ENCODE data around the gene NAA25. TPM values are rescaled to one million over a fixed set of nuclear protein-coding genes. Genes with fewer than 3 reads are reported as not detected.
A peak's percentile ranks its signal among the peaks of the same experiment; 100 is the strongest.
"Not testable (repeated sequence)": the region's sequence is repeated elsewhere in the genome, so short reads cannot be mapped to it uniquely, and the experiment has no call there.

The NAA25 gene
- total RNA-seq, 3 donors from 2014 or later: 16.8 to 29.2 (median 17.9) TPM

DNA sequence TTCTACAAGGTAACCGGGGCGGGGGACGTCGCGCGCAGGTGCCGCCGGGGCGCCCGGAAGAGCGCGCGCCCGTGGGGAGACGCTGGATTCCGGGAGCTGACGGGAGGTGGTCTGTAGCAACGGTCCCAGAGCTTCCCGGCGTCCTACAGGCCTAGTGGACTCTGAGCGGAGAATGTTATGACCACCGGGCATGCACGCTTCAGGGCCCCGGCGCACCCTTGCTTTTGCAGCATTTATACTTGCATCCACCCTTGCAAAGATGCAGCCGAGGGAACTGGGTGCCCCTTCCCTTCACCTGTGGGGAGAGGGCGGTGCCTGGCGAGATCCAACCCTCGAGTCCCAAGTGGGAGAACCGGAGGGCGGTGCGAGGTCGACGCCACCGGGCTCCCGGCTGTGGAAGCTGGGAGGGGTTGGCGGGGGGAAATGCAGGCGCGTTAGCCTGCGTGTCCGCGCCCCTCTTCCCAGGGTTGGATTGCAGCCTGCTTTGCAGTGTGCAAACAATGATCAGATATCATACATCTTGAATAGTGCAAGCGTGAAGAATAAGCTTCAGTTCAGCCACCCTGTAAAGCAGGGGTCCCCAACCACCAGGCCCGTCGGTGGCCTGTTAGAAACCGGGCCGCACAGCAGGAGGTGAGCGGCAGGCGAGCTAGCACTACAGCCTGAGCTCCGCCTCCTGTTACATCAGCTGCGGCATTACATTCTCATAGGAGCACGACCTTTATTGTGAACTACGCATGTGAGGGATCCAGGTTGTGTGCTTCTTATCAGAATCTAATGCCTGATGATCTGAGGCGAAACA lies 94.8 kb downstream of the NAA25 start:
- ATAC-seq: peak; percentile 63
- peak overlapping the region; percentile 92 for H3K4me3 ChIP-seq
- peaks cover 22% of the 10 kb centered on the region for H3K4me1 ChIP-seq (ENCODE audit: low read depth)
- no peaks in the 10 kb centered on the region for H3K36me3 ChIP-seq (ENCODE audit: low read depth)
- peak; percentile 75 to 85 (median 75) for DNase-seq
- TF ChIP-seq, protein P1, sequence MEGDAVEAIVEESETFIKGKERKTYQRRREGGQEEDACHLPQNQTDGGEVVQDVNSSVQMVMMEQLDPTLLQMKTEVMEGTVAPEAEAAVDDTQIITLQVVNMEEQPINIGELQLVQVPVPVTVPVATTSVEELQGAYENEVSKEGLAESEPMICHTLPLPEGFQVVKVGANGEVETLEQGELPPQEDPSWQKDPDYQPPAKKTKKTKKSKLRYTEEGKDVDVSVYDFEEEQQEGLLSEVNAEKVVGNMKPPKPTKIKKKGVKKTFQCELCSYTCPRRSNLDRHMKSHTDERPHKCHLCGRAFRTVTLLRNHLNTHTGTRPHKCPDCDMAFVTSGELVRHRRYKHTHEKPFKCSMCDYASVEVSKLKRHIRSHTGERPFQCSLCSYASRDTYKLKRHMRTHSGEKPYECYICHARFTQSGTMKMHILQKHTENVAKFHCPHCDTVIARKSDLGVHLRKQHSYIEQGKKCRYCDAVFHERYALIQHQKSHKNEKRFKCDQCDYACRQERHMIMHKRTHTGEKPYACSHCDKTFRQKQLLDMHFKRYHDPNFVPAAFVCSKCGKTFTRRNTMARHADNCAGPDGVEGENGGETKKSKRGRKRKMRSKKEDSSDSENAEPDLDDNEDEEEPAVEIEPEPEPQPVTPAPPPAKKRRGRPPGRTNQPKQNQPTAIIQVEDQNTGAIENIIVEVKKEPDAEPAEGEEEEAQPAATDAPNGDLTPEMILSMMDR (IDR thresholded peaks at IDR 0.05): no peak
- intact Hi-C loops (cut with DNase I, micrococcal nuclease): no loop called here
- H3K9me3 ChIP-seq: no peaks in the 10 kb centered on the region

DNA sequence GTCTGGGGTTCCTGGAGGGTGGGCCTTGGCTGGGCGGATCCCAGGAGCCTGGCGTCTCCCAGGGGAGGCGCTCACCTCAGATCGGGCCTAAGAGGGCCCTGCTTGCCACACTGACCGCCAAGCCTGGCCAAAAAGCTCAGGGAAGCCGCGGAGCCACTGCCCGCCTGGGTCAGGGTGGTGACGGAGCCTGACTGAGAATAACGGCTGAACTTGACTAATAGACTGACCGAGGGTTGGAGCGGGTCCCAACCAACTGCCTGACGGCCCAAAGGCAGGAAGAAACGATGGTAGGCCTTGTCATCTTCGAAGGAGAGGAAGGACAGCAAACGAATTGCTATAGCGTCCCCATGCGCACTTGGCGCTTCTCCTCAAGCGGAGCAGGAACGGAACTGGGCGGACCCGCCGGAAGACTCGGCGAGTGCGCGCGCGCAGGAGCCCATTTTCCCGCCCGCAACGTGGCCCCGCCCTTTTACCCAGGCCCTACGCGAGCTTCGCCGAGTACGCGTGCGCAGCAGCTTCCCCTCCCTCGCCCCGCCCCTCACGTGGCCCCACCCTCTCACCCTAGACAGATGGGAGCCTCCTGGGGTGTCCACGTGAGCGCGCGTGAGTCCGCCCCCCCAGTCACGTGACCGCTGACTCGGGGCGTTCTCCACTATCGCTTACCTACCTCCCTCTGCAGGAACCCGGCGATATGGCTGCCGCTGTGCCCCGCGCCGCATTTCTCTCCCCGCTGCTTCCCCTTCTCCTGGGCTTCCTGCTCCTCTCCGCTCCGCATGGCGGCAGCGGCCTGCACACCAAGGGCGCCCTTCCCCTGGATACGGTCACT lies 95.6 kb downstream of the NAA25 start, which contains the start of the genes ERP29 and TMEM116:
Gene ERP29, plus strand, starts transcription at position 652 of the 826 bp plus-strand sequence. Its CDS starts 40 bp downstream, at position 692.
Gene TMEM116, minus strand, starts transcription at position 391 of the 826 bp plus-strand sequence. CDS start 7,895 bp downstream, outside the sequence.
- intact Hi-C loops (cut with DNase I, micrococcal nuclease): no loop called here
- peak; percentile 89 for ATAC-seq
- Histone ChIP-seq H3K9me3 (no peaks in the 10 kb centered on the region), H3K36me3 (ENCODE audit: low read depth) (no peaks in the 10 kb centered on the region), H3K4me1 (ENCODE audit: low read depth) (peaks cover 25% of the 10 kb centered on the region), H3K4me3 (peak within 1 kb of the TSS; percentile 92)
- peak; percentile 100 for DNase-seq
- TF ChIP-seq, protein P1 (IDR thresholded peaks at IDR 0.05): peak; percentile 54

DNA sequence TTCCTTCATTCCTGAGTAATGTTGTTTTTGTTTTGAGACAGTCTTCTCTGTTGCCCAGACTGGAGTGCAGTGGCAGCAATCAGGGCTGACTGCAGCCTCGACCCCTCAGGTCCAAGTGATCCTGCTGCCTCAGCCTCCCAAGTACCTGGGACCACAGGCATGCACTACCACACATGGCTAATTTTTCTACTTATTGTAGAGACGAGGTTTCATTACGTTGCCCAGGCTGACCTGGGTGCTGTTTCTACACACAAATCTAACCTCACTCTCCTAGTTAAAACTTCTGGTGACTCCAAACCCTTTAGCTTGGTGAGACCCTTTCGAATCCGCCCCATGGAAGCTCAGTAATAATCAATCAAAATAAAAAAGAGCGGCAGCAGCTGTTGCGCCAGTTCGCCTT lies 96.9 kb downstream of the NAA25 start:
- peaks cover 30% of the 10 kb centered on the region for H3K4me1 ChIP-seq (ENCODE audit: low read depth)
- H3K4me3 ChIP-seq: no peak overlapping the region
- TF ChIP-seq, protein P1 (IDR thresholded peaks at IDR 0.05): no peak
- intact Hi-C loops (cut with DNase I, micrococcal nuclease): no loop called here
- DNase-seq (no peak), ATAC-seq (no peak)
- H3K9me3 ChIP-seq: no peaks in the 10 kb centered on the region
- no peaks in the 10 kb centered on the region for H3K36me3 ChIP-seq (ENCODE audit: low read depth)

DNA sequence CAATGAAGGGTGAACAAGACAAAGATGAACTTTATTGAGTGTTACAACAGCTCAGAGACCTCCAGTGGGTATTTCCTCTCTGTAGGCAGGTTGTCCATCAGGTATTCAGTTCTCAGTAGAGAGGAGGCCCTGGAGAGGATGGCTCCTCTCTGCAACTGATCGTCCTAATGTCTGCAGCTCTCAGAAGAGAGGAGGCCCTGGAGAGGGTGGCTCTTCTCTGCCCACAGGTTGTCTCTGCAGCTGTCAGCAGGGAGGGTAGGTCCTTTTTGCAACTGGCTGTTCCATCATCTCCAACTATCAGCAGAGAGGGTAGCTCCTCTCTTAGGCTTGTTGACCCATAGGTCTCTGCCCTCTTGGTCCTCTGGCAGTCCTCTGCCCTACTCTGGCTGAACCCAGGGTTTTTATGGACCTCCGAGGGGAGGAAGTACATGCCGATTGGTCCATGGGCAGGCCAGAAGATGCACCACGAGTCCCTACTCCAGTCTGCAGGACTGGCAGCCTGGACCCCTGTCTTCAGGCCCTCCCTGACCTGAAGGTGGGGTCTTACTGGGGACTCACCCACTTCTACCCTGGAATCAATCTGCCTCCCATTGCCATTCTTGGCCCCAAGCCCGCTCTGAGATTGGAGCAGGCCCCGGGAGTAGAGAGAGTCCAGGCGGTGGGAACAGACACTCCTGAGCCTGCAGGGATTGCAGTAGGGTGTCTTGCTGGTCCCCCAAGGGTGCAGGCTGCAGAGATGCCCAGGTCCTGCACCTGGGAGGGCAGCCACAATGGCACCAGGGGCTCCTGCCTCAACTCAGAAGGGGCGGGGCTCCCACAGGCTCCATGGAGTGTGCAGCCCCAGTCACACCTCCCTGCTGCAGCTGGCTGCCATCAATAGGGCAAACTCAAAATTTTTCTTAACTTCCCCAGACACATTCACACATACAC lies 97.9 kb downstream of the NAA25 start:
- no peak for ATAC-seq
- DNase-seq: no peak
- Histone ChIP-seq H3K36me3 (ENCODE audit: low read depth) (no peaks in the 10 kb centered on the region), H3K4me1 (ENCODE audit: low read depth) (peaks cover 30% of the 10 kb centered on the region), H3K9me3 (no peaks in the 10 kb centered on the region), H3K4me3 (no peak overlapping the region)
- intact Hi-C loops (cut with DNase I, micrococcal nuclease): no loop called here
- TF ChIP-seq, protein P1 (IDR thresholded peaks at IDR 0.05): no peak

DNA sequence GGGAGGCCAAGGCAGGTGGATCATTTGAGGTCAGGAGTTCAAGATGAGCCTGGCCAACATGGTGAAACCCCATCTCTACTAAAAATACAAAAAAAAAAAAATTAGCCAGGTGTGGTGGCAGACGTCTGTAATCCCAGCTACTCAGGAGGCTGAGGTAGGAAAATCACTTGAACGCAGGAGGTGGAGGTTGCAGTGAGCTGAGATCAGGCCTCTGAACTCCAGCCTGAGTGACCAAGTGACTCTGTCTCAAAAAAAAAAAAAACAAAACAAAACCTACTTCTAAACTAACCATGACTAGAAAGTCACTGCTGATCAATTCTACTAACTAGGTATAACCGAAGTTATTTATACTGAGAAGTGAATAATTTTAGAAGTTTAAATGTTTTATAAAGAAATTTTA lies 99.0 kb downstream of the NAA25 start:
- H3K36me3 ChIP-seq (ENCODE audit: low read depth); H3K9me3 ChIP-seq; DNase-seq; ATAC-seq; intact Hi-C loops (cut with DNase I, micrococcal nuclease); H3K4me3 ChIP-seq: not testable (repeated sequence)
- peaks cover 25% of the 10 kb centered on the region for H3K4me1 ChIP-seq (ENCODE audit: low read depth)
